Measurements from ENCODE around the gene AURKAIP1. TPM values are rescaled to one million over a fixed set of nuclear protein-coding genes. Genes with fewer than 3 reads are reported as not detected.
"Not testable (repeated sequence)": the region's sequence is repeated elsewhere in the genome, so short reads cannot be mapped to it uniquely, and the experiment has no call there.

Gene AURKAIP1
- polyA plus RNA-seq, 1 of the 3 experiments (the other 2 are of a cell fraction) = 214 TPM

DNA sequence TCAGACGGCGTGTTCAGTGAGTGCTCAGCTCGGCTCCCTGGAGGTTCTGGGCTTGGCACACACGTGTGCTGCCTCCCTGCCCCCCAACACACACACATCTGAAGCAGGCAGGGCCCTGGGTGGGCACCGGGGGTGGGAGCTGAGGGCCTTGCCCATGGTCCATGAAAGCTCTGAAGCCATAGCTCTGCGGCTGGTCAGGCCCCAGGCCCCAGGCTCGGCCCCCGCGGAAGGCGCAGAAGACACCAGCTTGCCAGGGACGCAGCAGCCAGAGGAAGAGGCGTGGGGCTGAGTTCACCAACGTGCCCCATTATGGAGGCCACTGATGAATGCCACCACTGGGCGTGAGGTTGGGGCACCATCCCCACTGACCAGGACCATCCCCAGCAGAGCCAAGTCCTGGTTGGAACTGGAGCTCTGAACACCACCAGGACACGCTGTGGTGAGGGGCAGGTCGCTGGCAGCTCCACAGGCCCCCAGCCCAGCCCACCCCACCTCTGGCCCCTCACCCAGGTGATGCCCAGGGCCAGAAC, 4.2 kb downstream of the AURKAIP1 start:
- Histone ChIP-seq H3F3A (replicated peaks; ENCODE audit: insufficient read depth) (peaks cover 4% of the 10 kb centered on the region), H3K27ac (ENCODE audit: low read depth in 2 of 2, low read length in 1 of 2) (no peak overlapping the region), H4K20me1 (ENCODE audit: insufficient read depth) (no peaks in the 10 kb centered on the region), H3K9ac (no peak overlapping the region), H3K36me3 (replicated peaks in 1 of 2; ENCODE audit: control insufficient read depth in 1 of 2, insufficient read depth in 2 of 2, low read length in 1 of 2) (peaks cover 0 to 8% of the 10 kb centered on the region in 2 experiments), H3K4me1 (ENCODE audit: control insufficient read depth in 1 of 2, insufficient read depth in 2 of 2, low read depth in 1 of 2, low read length in 1 of 2) (peaks cover 0 to 23% of the 10 kb centered on the region in 2 experiments; a peak in 1 of 4 replicates), H3K27me3 (ENCODE audit: insufficient read depth) (no peaks in the 10 kb centered on the region), H3K9me3 (no peaks in the 10 kb centered on the region), H3K79me2 (ENCODE audit: insufficient read depth) (peaks cover 30% of the 10 kb centered on the region), H3K4me3 (ENCODE audit: low read depth in 2 of 2, low read length in 1 of 2) (no peak overlapping the region), H3K9me2 (no peaks in the 10 kb centered on the region), H2AFZ (ENCODE audit: low read depth) (no peak overlapping the region), H3K4me2 (no peak overlapping the region)
- 73% methylated on average over 4 of the region's 16 CpGs for WGBS (ENCODE audit: low lambda C conversion rate)
- ChIA-PET CTCF (interaction anchor here (1.1 to 5.9 kb wide), 12 partner anchors 8 to 253 kb away, joined by 3 to 48 read pairs (median 5); partner anchors contain the start of genes CCNL2 and MXRA8), POLR2A (interaction anchor here (0.7 to 1.3 kb wide), 3 partner anchors 11 to 28 kb away, joined by 3 read pairs; partner anchors contain the start of gene CCNL2)
- no peak for DNase-seq
- TF ChIP-seq, protein P1, sequence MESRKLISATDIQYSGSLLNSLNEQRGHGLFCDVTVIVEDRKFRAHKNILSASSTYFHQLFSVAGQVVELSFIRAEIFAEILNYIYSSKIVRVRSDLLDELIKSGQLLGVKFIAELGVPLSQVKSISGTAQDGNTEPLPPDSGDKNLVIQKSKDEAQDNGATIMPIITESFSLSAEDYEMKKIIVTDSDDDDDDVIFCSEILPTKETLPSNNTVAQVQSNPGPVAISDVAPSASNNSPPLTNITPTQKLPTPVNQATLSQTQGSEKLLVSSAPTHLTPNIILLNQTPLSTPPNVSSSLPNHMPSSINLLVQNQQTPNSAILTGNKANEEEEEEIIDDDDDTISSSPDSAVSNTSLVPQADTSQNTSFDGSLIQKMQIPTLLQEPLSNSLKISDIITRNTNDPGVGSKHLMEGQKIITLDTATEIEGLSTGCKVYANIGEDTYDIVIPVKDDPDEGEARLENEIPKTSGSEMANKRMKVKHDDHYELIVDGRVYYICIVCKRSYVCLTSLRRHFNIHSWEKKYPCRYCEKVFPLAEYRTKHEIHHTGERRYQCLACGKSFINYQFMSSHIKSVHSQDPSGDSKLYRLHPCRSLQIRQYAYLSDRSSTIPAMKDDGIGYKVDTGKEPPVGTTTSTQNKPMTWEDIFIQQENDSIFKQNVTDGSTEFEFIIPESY (IDR thresholded peaks at IDR 0.05; ENCODE audit: borderline replicate concordance, low read depth) = no peak
- TF ChIP-seq, protein P2, sequence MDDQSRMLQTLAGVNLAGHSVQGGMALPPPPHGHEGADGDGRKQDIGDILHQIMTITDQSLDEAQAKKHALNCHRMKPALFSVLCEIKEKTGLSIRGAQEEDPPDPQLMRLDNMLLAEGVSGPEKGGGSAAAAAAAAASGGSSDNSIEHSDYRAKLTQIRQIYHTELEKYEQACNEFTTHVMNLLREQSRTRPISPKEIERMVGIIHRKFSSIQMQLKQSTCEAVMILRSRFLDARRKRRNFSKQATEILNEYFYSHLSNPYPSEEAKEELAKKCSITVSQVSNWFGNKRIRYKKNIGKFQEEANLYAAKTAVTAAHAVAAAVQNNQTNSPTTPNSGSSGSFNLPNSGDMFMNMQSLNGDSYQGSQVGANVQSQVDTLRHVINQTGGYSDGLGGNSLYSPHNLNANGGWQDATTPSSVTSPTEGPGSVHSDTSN (IDR thresholded peaks at IDR 0.05) = 0 out of 2 replicates have a peak, but pooled peaks have one; percentile 12

DNA sequence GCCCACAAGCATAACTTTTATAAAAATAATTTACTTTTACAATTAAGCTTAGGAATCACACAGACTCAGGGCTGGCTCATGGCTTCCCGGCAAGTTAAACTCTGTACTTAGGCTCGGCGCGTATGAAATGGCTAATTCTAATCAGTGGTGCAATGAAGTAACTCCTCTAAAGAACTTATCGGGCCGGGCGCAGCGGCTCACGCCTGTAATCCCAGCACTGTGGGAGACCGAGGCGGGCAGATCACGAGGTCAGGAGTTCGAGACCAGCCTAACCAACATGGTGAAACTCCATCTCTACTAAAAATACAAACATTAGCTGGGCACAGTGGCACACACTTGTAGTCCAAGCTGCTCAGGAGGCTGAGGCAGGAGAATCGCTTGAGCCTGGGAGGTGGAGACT, 4.9 kb downstream of the AURKAIP1 start:
- H3K79me2 ChIP-seq (ENCODE audit: insufficient read depth) = peaks cover 29% of the 10 kb centered on the region
- not testable (repeated sequence) for H3K9me2 ChIP-seq; H3K4me2 ChIP-seq; H2AFZ ChIP-seq (ENCODE audit: low read depth); H3K4me3 ChIP-seq (ENCODE audit: low read depth in 2 of 2, low read length in 1 of 2); H3F3A ChIP-seq (replicated peaks; ENCODE audit: insufficient read depth); H3K27ac ChIP-seq (ENCODE audit: low read depth in 2 of 2, low read length in 1 of 2); DNase-seq; H4K20me1 ChIP-seq (ENCODE audit: insufficient read depth); H3K9ac ChIP-seq; H3K27me3 ChIP-seq (ENCODE audit: insufficient read depth); H3K9me3 ChIP-seq; H3K36me3 ChIP-seq (replicated peaks in 1 of 2; ENCODE audit: control insufficient read depth in 1 of 2, insufficient read depth in 2 of 2, low read length in 1 of 2)
- WGBS (ENCODE audit: low lambda C conversion rate) = over 99% methylated on average over 14 of the region's 14 CpGs
- ChIA-PET CTCF (interaction anchor here (1.3 to 5.9 kb wide), 4 partner anchors 11 to 79 kb away, joined by 3 to 37 read pairs (median 20); partner anchors contain the start of gene MXRA8), POLR2A (interaction anchor here (1.3 to 1.6 kb wide), 2 partner anchors 11 to 18 kb away, joined by 3 read pairs; no protein-coding TSS in a partner anchor)
- H3K4me1 ChIP-seq (ENCODE audit: control insufficient read depth in 1 of 2, insufficient read depth in 2 of 2, low read depth in 1 of 2, low read length in 1 of 2) = peaks cover 0 to 23% of the 10 kb centered on the region in 2 experiments; a peak in 1 of 4 replicates

DNA sequence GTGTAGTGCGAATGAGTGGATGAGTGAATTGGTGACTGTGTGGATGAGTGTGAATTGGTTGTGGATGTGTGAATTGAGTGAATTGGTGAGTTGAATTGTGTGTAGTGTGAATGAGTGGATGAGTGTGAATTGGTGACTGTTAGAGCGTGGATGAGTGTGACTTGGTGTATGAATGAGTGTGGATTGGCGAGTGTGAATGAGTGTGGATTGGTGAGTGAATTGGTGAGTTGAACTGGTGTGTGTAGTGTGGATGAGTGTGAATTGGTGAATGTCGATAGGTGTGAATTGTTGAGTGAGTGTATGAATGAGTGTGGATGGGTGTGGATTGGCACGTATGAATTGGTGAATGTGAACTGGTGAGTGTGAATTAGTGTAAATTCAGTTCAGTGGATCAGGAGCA, 7.7 kb downstream of the AURKAIP1 start:
- Histone ChIP-seq H3K4me1 (ENCODE audit: control insufficient read depth in 1 of 2, insufficient read depth in 2 of 2, low read depth in 1 of 2, low read length in 1 of 2) (peaks cover 0 to 7% of the 10 kb centered on the region in 2 experiments; a peak in 1 of 4 replicates), H4K20me1 (ENCODE audit: insufficient read depth) (no peaks in the 10 kb centered on the region), H3K9me3 (no peaks in the 10 kb centered on the region), H3K4me3 (ENCODE audit: low read depth in 2 of 2, low read length in 1 of 2) (no peak overlapping the region), H3F3A (replicated peaks; ENCODE audit: insufficient read depth) (peaks cover 6% of the 10 kb centered on the region), H3K27ac (ENCODE audit: low read depth in 2 of 2, low read length in 1 of 2) (no peak overlapping the region), H3K27me3 (ENCODE audit: insufficient read depth) (no peaks in the 10 kb centered on the region), H3K79me2 (ENCODE audit: insufficient read depth) (peaks cover 5% of the 10 kb centered on the region; the same call in 1 of the 2 replicates), H3K4me2 (no peak overlapping the region), H3K9ac (no peak overlapping the region), H2AFZ (ENCODE audit: low read depth) (no peak overlapping the region), H3K9me2 (no peaks in the 10 kb centered on the region), H3K36me3 (replicated peaks in 1 of 2; ENCODE audit: control insufficient read depth in 1 of 2, insufficient read depth in 2 of 2, low read length in 1 of 2) (no peaks in the 10 kb centered on the region)
- 74% methylated on average over 5 of the region's 5 CpGs for WGBS (ENCODE audit: low lambda C conversion rate)
- DNase-seq = no peak
- ChIA-PET POLR2A (interaction anchor here (0.7 kb wide), 1 partner anchor 258 kb away, joined by 3 read pairs; no protein-coding TSS in a partner anchor), CTCF (no interaction called here)
- TF ChIP-seq TAF1 (IDR thresholded peaks at IDR 0.05; ENCODE audit: borderline replicate concordance, low read depth, low read length) = no peak
- TF ChIP-seq, protein P3, sequence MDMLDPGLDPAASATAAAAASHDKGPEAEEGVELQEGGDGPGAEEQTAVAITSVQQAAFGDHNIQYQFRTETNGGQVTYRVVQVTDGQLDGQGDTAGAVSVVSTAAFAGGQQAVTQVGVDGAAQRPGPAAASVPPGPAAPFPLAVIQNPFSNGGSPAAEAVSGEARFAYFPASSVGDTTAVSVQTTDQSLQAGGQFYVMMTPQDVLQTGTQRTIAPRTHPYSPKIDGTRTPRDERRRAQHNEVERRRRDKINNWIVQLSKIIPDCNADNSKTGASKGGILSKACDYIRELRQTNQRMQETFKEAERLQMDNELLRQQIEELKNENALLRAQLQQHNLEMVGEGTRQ (IDR thresholded peaks at IDR 0.05; ENCODE audit: borderline replicate concordance, low read depth, low read length) = no peak
- TF ChIP-seq, protein P4, sequence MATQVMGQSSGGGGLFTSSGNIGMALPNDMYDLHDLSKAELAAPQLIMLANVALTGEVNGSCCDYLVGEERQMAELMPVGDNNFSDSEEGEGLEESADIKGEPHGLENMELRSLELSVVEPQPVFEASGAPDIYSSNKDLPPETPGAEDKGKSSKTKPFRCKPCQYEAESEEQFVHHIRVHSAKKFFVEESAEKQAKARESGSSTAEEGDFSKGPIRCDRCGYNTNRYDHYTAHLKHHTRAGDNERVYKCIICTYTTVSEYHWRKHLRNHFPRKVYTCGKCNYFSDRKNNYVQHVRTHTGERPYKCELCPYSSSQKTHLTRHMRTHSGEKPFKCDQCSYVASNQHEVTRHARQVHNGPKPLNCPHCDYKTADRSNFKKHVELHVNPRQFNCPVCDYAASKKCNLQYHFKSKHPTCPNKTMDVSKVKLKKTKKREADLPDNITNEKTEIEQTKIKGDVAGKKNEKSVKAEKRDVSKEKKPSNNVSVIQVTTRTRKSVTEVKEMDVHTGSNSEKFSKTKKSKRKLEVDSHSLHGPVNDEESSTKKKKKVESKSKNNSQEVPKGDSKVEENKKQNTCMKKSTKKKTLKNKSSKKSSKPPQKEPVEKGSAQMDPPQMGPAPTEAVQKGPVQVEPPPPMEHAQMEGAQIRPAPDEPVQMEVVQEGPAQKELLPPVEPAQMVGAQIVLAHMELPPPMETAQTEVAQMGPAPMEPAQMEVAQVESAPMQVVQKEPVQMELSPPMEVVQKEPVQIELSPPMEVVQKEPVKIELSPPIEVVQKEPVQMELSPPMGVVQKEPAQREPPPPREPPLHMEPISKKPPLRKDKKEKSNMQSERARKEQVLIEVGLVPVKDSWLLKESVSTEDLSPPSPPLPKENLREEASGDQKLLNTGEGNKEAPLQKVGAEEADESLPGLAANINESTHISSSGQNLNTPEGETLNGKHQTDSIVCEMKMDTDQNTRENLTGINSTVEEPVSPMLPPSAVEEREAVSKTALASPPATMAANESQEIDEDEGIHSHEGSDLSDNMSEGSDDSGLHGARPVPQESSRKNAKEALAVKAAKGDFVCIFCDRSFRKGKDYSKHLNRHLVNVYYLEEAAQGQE (IDR thresholded peaks at IDR 0.05; ENCODE audit: low read depth, low read length) = no peak
- TF ChIP-seq NRF1 (IDR thresholded peaks at IDR 0.05; ENCODE audit: low read depth, low read length) = no peak
- no peak for TF ChIP-seq SIN3A (IDR thresholded peaks at IDR 0.05; ENCODE audit: borderline replicate concordance, low read depth, low read length)
- no peak for TF ChIP-seq FOSL2 (IDR thresholded peaks at IDR 0.05; ENCODE audit: borderline replicate concordance, low read depth)
- TF ChIP-seq, protein P2 (IDR thresholded peaks at IDR 0.05) = no peak
- no peak for TF ChIP-seq MEF2A (IDR thresholded peaks at IDR 0.05; ENCODE audit: borderline replicate concordance, low read depth)
